ENCODE results near the gene SGCD. TPM values are rescaled to one million over a fixed set of nuclear protein-coding genes. Genes with fewer than 3 reads are reported as not detected.

Gene SGCD
- total and polyA plus RNA-seq, 2 experiments from 2014 or later: 69.7 to 71.2 TPM

GRCh38 chr5:156379206-156379605 lies 52.2 kb downstream of the SGCD start:
- Histone ChIP-seq H3K9me2 (ENCODE audit: insufficient read depth) (no peaks in the 10 kb centered on the region), H2AFZ (no peak overlapping the region), H3K36me3 (ENCODE audit: low read depth) (no peaks in the 10 kb centered on the region), H4K20me1 (ENCODE audit: insufficient read depth) (0 out of 2 replicates have a peak, but pooled peaks cover 2% of the 10 kb centered on the region), H3K9ac (no peak overlapping the region), H3K9me3 (ENCODE audit: low read depth) (no peaks in the 10 kb centered on the region), H3K4me1 (ENCODE audit: insufficient read depth) (peaks cover 33% of the 10 kb centered on the region), H3F3A (ENCODE audit: insufficient read depth) (peaks cover 27% of the 10 kb centered on the region), H3K27me3 (replicated peaks; ENCODE audit: insufficient read depth) (no peaks in the 10 kb centered on the region), H3K4me3 (no peak overlapping the region), H3K27ac (no peak overlapping the region), H3K4me2 (ENCODE audit: unreplicated experiment) (no peak overlapping the region), H3K79me2 (ENCODE audit: insufficient read depth) (peaks cover 31% of the 10 kb centered on the region)
- TF ChIP-seq EZH2phosphoT487 (IDR thresholded peaks at IDR 0.05; ENCODE audit: insufficient read depth, low read depth) (no peak), EZH2 (IDR thresholded peaks at IDR 0.05; ENCODE audit: insufficient read depth, poor library complexity, severe bottlenecking) (no peak)
- in situ Hi-C loops (cut with MboI): no loop called here
- no peak for DNase-seq
- 100% methylated on average over 1 of the region's 1 CpG for WGBS, 2 experiments (ENCODE audit: low coverage in 1 of 2, low lambda C conversion rate in 2 of 2, missing lambda C conversion rate in 2 of 2)

- Histone ChIP-seq H2AFZ (no peak overlapping the region), H3K9me3 (ENCODE audit: low read depth) (no peaks in the 10 kb centered on the region), H3K27ac (peak overlapping the region; percentile 78), H3K4me3 (no peak overlapping the region), H3K9ac (peak overlapping the region; percentile 35), H3K9me2 (ENCODE audit: insufficient read depth) (no peaks in the 10 kb centered on the region), H3K36me3 (ENCODE audit: low read depth) (no peaks in the 10 kb centered on the region), H3F3A (ENCODE audit: insufficient read depth) (peaks cover 29% of the 10 kb centered on the region), H4K20me1 (ENCODE audit: insufficient read depth) (0 out of 2 replicates have a peak, but pooled peaks cover 3% of the 10 kb centered on the region), H3K4me2 (ENCODE audit: unreplicated experiment) (peak overlapping the region; percentile 56), H3K27me3 (replicated peaks; ENCODE audit: insufficient read depth) (no peaks in the 10 kb centered on the region), H3K4me1 (ENCODE audit: insufficient read depth) (peaks cover 33% of the 10 kb centered on the region), H3K79me2 (ENCODE audit: insufficient read depth) (peaks cover 31% of the 10 kb centered on the region)
- DNase-seq: peak; percentile 85
- no peak for TF ChIP-seq EZH2phosphoT487 (IDR thresholded peaks at IDR 0.05; ENCODE audit: insufficient read depth, low read depth)
- no peak for TF ChIP-seq EZH2 (IDR thresholded peaks at IDR 0.05; ENCODE audit: insufficient read depth, poor library complexity, severe bottlenecking)
- in situ Hi-C loops (cut with MboI): no loop called here
- WGBS, 2 experiments (ENCODE audit: low coverage in 1 of 2, low lambda C conversion rate in 2 of 2, missing lambda C conversion rate in 2 of 2): 29 to 35% methylated on average over 3 of the region's 3 CpGs
These were observed 53.9 kb downstream of the SGCD start for GRCh38 chr5:156380848-156381247.

GRCh38 chr5:156383510-156384265 lies 56.7 kb downstream of the SGCD start:
- DNase-seq: peak; percentile 90
- H3K27ac ChIP-seq: peak overlapping the region; percentile 69
- no peak for TF ChIP-seq EZH2 (IDR thresholded peaks at IDR 0.05; ENCODE audit: insufficient read depth, poor library complexity, severe bottlenecking)
- no peak for TF ChIP-seq EZH2phosphoT487 (IDR thresholded peaks at IDR 0.05; ENCODE audit: insufficient read depth, low read depth)
- H2AFZ ChIP-seq: no peak overlapping the region
- H3K36me3 ChIP-seq (ENCODE audit: low read depth): no peaks in the 10 kb centered on the region
- H3K79me2 ChIP-seq (ENCODE audit: insufficient read depth): peaks cover 22% of the 10 kb centered on the region
- no peaks in the 10 kb centered on the region for H3K9me3 ChIP-seq (ENCODE audit: low read depth)
- in situ Hi-C loops (cut with MboI): no loop called here
- H3K4me3 ChIP-seq: peak overlapping the region; percentile 37
- H3K9me2 ChIP-seq (ENCODE audit: insufficient read depth): no peaks in the 10 kb centered on the region
- H3K9ac ChIP-seq: peak overlapping the region; percentile 36
- peaks cover 29% of the 10 kb centered on the region for H3F3A ChIP-seq (ENCODE audit: insufficient read depth)
- H3K4me1 ChIP-seq (ENCODE audit: insufficient read depth): peaks cover 33% of the 10 kb centered on the region
- WGBS, 2 experiments (ENCODE audit: low coverage in 1 of 2, low lambda C conversion rate in 2 of 2, missing lambda C conversion rate in 2 of 2): 32 to 35% methylated on average over 4 to 5 of the region's 5 CpGs
- H3K4me2 ChIP-seq (ENCODE audit: unreplicated experiment): peak overlapping the region; percentile 74
- H4K20me1 ChIP-seq (ENCODE audit: insufficient read depth): 0 out of 2 replicates have a peak, but pooled peaks cover 3% of the 10 kb centered on the region
- H3K27me3 ChIP-seq (replicated peaks; ENCODE audit: insufficient read depth): no peaks in the 10 kb centered on the region

GRCh38 chr5:156385416-156385815 lies 58.5 kb downstream of the SGCD start:
- WGBS, 2 experiments (ENCODE audit: low coverage in 1 of 2, low lambda C conversion rate in 2 of 2, missing lambda C conversion rate in 2 of 2): 78 to 79% methylated on average over 3 of the region's 3 CpGs
- TF ChIP-seq EZH2 (IDR thresholded peaks at IDR 0.05; ENCODE audit: insufficient read depth, poor library complexity, severe bottlenecking) (no peak), EZH2phosphoT487 (IDR thresholded peaks at IDR 0.05; ENCODE audit: insufficient read depth, low read depth) (no peak)
- H3K9me2 ChIP-seq (ENCODE audit: insufficient read depth): no peaks in the 10 kb centered on the region

More at GRCh38 chr5:156385416-156385815, 58.5 kb downstream of the SGCD start:
- DNase-seq: no peak
- H3K36me3 ChIP-seq (ENCODE audit: low read depth): no peaks in the 10 kb centered on the region
- no peak overlapping the region for H3K4me2 ChIP-seq (ENCODE audit: unreplicated experiment)
- H3K27me3 ChIP-seq (replicated peaks; ENCODE audit: insufficient read depth): no peaks in the 10 kb centered on the region
- no peak overlapping the region for H3K27ac ChIP-seq
- peaks cover 29% of the 10 kb centered on the region for H3K4me1 ChIP-seq (ENCODE audit: insufficient read depth)
- no peak overlapping the region for H2AFZ ChIP-seq
- H3F3A ChIP-seq (ENCODE audit: insufficient read depth): peaks cover 26% of the 10 kb centered on the region
- H4K20me1 ChIP-seq (ENCODE audit: insufficient read depth): 0 out of 2 replicates have a peak, but pooled peaks cover 3% of the 10 kb centered on the region
- H3K79me2 ChIP-seq (ENCODE audit: insufficient read depth): peaks cover 6% of the 10 kb centered on the region; the same call in 1 of the 2 replicates
- H3K9me3 ChIP-seq (ENCODE audit: low read depth): no peaks in the 10 kb centered on the region
- H3K4me3 ChIP-seq: no peak overlapping the region
- H3K9ac ChIP-seq: no peak overlapping the region
- in situ Hi-C loops (cut with MboI): no loop called here

All from GM23248 (cell line).